ENCODE measurements around the gene CCDC90B. TPM values are rescaled to one million over a fixed set of nuclear protein-coding genes. Genes with fewer than 3 reads are reported as not detected.
A peak's percentile ranks its signal among the peaks of the same experiment; 100 is the strongest.

Gene CCDC90B
- 93.8 TPM for polyA plus RNA-seq (2013, experiment 1 of 2)
- polyA plus RNA-seq (2013, experiment 2 of 2) = 92.8 TPM

- WGBS (ENCODE audit: extremely low coverage, insufficient coverage, low lambda C conversion rate) = no CpG with 5 or more reads among the region's 55 CpGs
- H3K4me2 ChIP-seq (ENCODE audit: low read length) = peak within 1 kb of the TSS; percentile 48
- H3K27ac ChIP-seq (ENCODE audit: low read depth, low read length) = peak within 1 kb of the TSS; percentile 83
Measured at GRCh38 chr11:83285771-83286528, at the start of gene CCDC90B. TSS of gene CCDC90B (minus strand) at chr11:83286367. CDS start at chr11:83285972, 395 bp downstream.

GRCh38 chr11:83335446-83336070 is 49.4 kb upstream of the CCDC90B start:
- Histone ChIP-seq H3K56ac (ENCODE audit: low read length) (peak overlapping the region; percentile 35), H3K4me2 (ENCODE audit: low read length) (no peak overlapping the region), H3K4ac (ENCODE audit: low read depth, low read length) (peak overlapping the region; percentile 24), H4K8ac (ENCODE audit: low read depth, low read length) (no peak overlapping the region), H2BK5ac (ENCODE audit: low read length) (no peak overlapping the region), H3K36me3 (ENCODE audit: control insufficient read depth, insufficient read depth, low read length) (no peaks in the 10 kb centered on the region), H3K9ac (ENCODE audit: low read length) (no peak overlapping the region), H3K18ac (ENCODE audit: low read length) (no peak overlapping the region), H4K5ac (ENCODE audit: low read length) (no peak overlapping the region), H2BK120ac (ENCODE audit: low read depth, low read length) (no peak overlapping the region), H3K79me2 (ENCODE audit: control insufficient read depth, insufficient read depth, low read length) (no peaks in the 10 kb centered on the region), H2BK15ac (replicated peaks; ENCODE audit: low read depth) (no peak overlapping the region), H3K27me3 (ENCODE audit: insufficient read depth, low read length, poor library complexity) (no peaks in the 10 kb centered on the region), H3K27ac (ENCODE audit: low read depth, low read length) (no peak overlapping the region), H3K79me1 (ENCODE audit: low read length) (no peaks in the 10 kb centered on the region), H3K4me3 (ENCODE audit: low read length) (no peak overlapping the region), H3K4me1 (ENCODE audit: control insufficient read depth, low read depth, low read length) (no peaks in the 10 kb centered on the region), H3K23ac (ENCODE audit: low read length) (no peak overlapping the region), H2AK5ac (ENCODE audit: low read length) (no peak overlapping the region)
- WGBS (ENCODE audit: extremely low coverage, insufficient coverage, low lambda C conversion rate) = no CpG with 5 or more reads among the region's 4 CpGs
- no peak for DNase-seq

More at GRCh38 chr11:83285771-83286528, at the start of gene CCDC90B:
- no peak within 1 kb of the TSS for H2AK5ac ChIP-seq (ENCODE audit: low read length)
- peak within 1 kb of the TSS; percentile 86 for H3K23ac ChIP-seq (ENCODE audit: low read length)
- peak within 1 kb of the TSS; percentile 93 for H3K9ac ChIP-seq (ENCODE audit: low read length)
- peak within 1 kb of the TSS; percentile 74 for H3K4ac ChIP-seq (ENCODE audit: low read depth, low read length)
- H3K79me2 ChIP-seq (ENCODE audit: control insufficient read depth, insufficient read depth, low read length) = peaks cover 9% of the 10 kb centered on the region
- peak within 1 kb of the TSS; percentile 99 for H2BK15ac ChIP-seq (replicated peaks; ENCODE audit: low read depth)
- H2BK5ac ChIP-seq (ENCODE audit: low read length) = peak within 1 kb of the TSS; percentile 96
- H3K4me3 ChIP-seq (ENCODE audit: low read length) = peak within 1 kb of the TSS; percentile 89
- no peaks in the 10 kb centered on the region for H3K4me1 ChIP-seq (ENCODE audit: control insufficient read depth, low read depth, low read length)
- H4K5ac ChIP-seq (ENCODE audit: low read length) = peak within 1 kb of the TSS; percentile 14
- peak within 1 kb of the TSS; percentile 96 for H3K56ac ChIP-seq (ENCODE audit: low read length)
- H3K36me3 ChIP-seq (ENCODE audit: control insufficient read depth, insufficient read depth, low read length) = no peaks in the 10 kb centered on the region
- peak; percentile 100 for DNase-seq
- H4K8ac ChIP-seq (ENCODE audit: low read depth, low read length) = peak within 1 kb of the TSS; percentile 59
- H2BK120ac ChIP-seq (ENCODE audit: low read depth, low read length) = no peak within 1 kb of the TSS
- H3K79me1 ChIP-seq (ENCODE audit: low read length) = no peaks in the 10 kb centered on the region
- peak within 1 kb of the TSS; percentile 75 for H3K18ac ChIP-seq (ENCODE audit: low read length)
- no peaks in the 10 kb centered on the region for H3K27me3 ChIP-seq (ENCODE audit: insufficient read depth, low read length, poor library complexity)

GRCh38 chr11:83330303-83330702 is 44.1 kb upstream of the CCDC90B start:
- Histone ChIP-seq H3K79me2 (ENCODE audit: control insufficient read depth, insufficient read depth, low read length) (no peaks in the 10 kb centered on the region), H3K56ac (ENCODE audit: low read length) (no peak overlapping the region), H3K79me1 (ENCODE audit: low read length) (no peaks in the 10 kb centered on the region), H3K4me1 (ENCODE audit: control insufficient read depth, low read depth, low read length) (no peaks in the 10 kb centered on the region), H3K4me3 (ENCODE audit: low read length) (no peak overlapping the region), H3K4me2 (ENCODE audit: low read length) (no peak overlapping the region), H2AK5ac (ENCODE audit: low read length) (no peak overlapping the region), H3K23ac (ENCODE audit: low read length) (no peak overlapping the region), H3K9ac (ENCODE audit: low read length) (no peak overlapping the region), H4K8ac (ENCODE audit: low read depth, low read length) (no peak overlapping the region), H4K5ac (ENCODE audit: low read length) (no peak overlapping the region), H3K27me3 (ENCODE audit: insufficient read depth, low read length, poor library complexity) (no peaks in the 10 kb centered on the region), H3K27ac (ENCODE audit: low read depth, low read length) (no peak overlapping the region), H2BK5ac (ENCODE audit: low read length) (no peak overlapping the region), H3K18ac (ENCODE audit: low read length) (no peak overlapping the region), H3K4ac (ENCODE audit: low read depth, low read length) (no peak overlapping the region), H3K36me3 (ENCODE audit: control insufficient read depth, insufficient read depth, low read length) (no peaks in the 10 kb centered on the region), H2BK15ac (replicated peaks; ENCODE audit: low read depth) (no peak overlapping the region), H2BK120ac (ENCODE audit: low read depth, low read length) (no peak overlapping the region)
- no CpG with 5 or more reads among the region's 2 CpGs for WGBS (ENCODE audit: extremely low coverage, insufficient coverage, low lambda C conversion rate)
- no peak for DNase-seq

- Histone ChIP-seq H3K4me1 (ENCODE audit: control insufficient read depth, low read depth, low read length) (no peaks in the 10 kb centered on the region), H3K9ac (ENCODE audit: low read length) (no peak overlapping the region), H2BK5ac (ENCODE audit: low read length) (no peak overlapping the region), H3K36me3 (ENCODE audit: control insufficient read depth, insufficient read depth, low read length) (no peaks in the 10 kb centered on the region), H3K23ac (ENCODE audit: low read length) (no peak overlapping the region), H4K5ac (ENCODE audit: low read length) (no peak overlapping the region), H3K27ac (ENCODE audit: low read depth, low read length) (no peak overlapping the region), H3K18ac (ENCODE audit: low read length) (no peak overlapping the region), H4K8ac (ENCODE audit: low read depth, low read length) (no peak overlapping the region), H3K4ac (ENCODE audit: low read depth, low read length) (no peak overlapping the region), H3K56ac (ENCODE audit: low read length) (no peak overlapping the region), H3K27me3 (ENCODE audit: insufficient read depth, low read length, poor library complexity) (no peaks in the 10 kb centered on the region), H2BK15ac (replicated peaks; ENCODE audit: low read depth) (no peak overlapping the region), H3K79me1 (ENCODE audit: low read length) (no peaks in the 10 kb centered on the region), H3K79me2 (ENCODE audit: control insufficient read depth, insufficient read depth, low read length) (no peaks in the 10 kb centered on the region), H3K4me3 (ENCODE audit: low read length) (no peak overlapping the region), H3K4me2 (ENCODE audit: low read length) (no peak overlapping the region), H2AK5ac (ENCODE audit: low read length) (no peak overlapping the region), H2BK120ac (ENCODE audit: low read depth, low read length) (no peak overlapping the region)
- no CpG with 5 or more reads among the region's 1 CpG for WGBS (ENCODE audit: extremely low coverage, insufficient coverage, low lambda C conversion rate)
- DNase-seq = peak; percentile 47
Measured at GRCh38 chr11:83326326-83326725, 40.2 kb upstream of the CCDC90B start.

GRCh38 chr11:83319346-83319745 is 33.2 kb upstream of the CCDC90B start:
- Histone ChIP-seq H2AK5ac (ENCODE audit: low read length) (no peak overlapping the region), H2BK5ac (ENCODE audit: low read length) (no peak overlapping the region), H2BK15ac (replicated peaks; ENCODE audit: low read depth) (no peak overlapping the region), H3K18ac (ENCODE audit: low read length) (no peak overlapping the region), H3K4me3 (ENCODE audit: low read length) (no peak overlapping the region), H4K8ac (ENCODE audit: low read depth, low read length) (no peak overlapping the region), H3K79me1 (ENCODE audit: low read length) (no peaks in the 10 kb centered on the region), H2BK120ac (ENCODE audit: low read depth, low read length) (no peak overlapping the region), H3K27me3 (ENCODE audit: insufficient read depth, low read length, poor library complexity) (no peaks in the 10 kb centered on the region), H3K56ac (ENCODE audit: low read length) (no peak overlapping the region), H3K4me2 (ENCODE audit: low read length) (no peak overlapping the region), H3K9ac (ENCODE audit: low read length) (no peak overlapping the region), H4K5ac (ENCODE audit: low read length) (no peak overlapping the region), H3K36me3 (ENCODE audit: control insufficient read depth, insufficient read depth, low read length) (no peaks in the 10 kb centered on the region), H3K79me2 (ENCODE audit: control insufficient read depth, insufficient read depth, low read length) (no peaks in the 10 kb centered on the region), H3K23ac (ENCODE audit: low read length) (no peak overlapping the region), H3K4me1 (ENCODE audit: control insufficient read depth, low read depth, low read length) (no peaks in the 10 kb centered on the region), H3K4ac (ENCODE audit: low read depth, low read length) (no peak overlapping the region), H3K27ac (ENCODE audit: low read depth, low read length) (no peak overlapping the region)
- no CpG with 5 or more reads among the region's 4 CpGs for WGBS (ENCODE audit: extremely low coverage, insufficient coverage, low lambda C conversion rate)
- no peak for DNase-seq

Measured in mesendoderm (in vitro differentiated cells).